CD8-positive, alpha-beta memory T cell (primary cell): ENCODE measurements around the gene ARMC7. TPM values are rescaled to one million over a fixed set of nuclear protein-coding genes. Genes with fewer than 3 reads are reported as not detected.
A peak's percentile ranks its signal among the peaks of the same experiment; 100 is the strongest.

Source experiments
- CTCF ChIA-PET: fragments of 350-600 bp; sonication (Branson Sonifier 250); formaldehyde crosslinking; loops from one replicate; lab custom pipeline; 2021; ENCODE audit warnings: antibody characterized with exemption; lab: Charles Lee
- POLR2A ChIA-PET: fragments of 350-600 bp; sonication (Branson Sonifier 250); formaldehyde crosslinking; loops from one replicate; lab custom pipeline; 2021; ENCODE audit warnings: antibody characterized with exemption; lab: Charles Lee
- DNase-seq, 5 donors: peaks; one replicate each; pipeline versions ENCODE4 v3.0.0 to v3.0.0-alpha.2; 2020 to 2022; ENCODE audit warnings: mixed read lengths in 1 of 5
- H3K27ac ChIP-seq: one replicate; pipeline ENCODE4 v1.7.0; 2013; ENCODE audit warnings: low read depth, mild to moderate bottlenecking, low read length, moderate library complexity
- H3K27me3 ChIP-seq: 2 replicates; pipeline ENCODE4 v1.7.0; 2013; ENCODE audit warnings: low read length, mild to moderate bottlenecking; ENCODE audit not compliant: insufficient read depth, poor library complexity, severe bottlenecking
- H3K36me3 ChIP-seq: 2 replicates; pipeline ENCODE4 v1.7.0; 2013; ENCODE audit warnings: mild to moderate bottlenecking, low read length, moderate library complexity; ENCODE audit not compliant: insufficient read depth
- H3K4me1 ChIP-seq: 2 replicates; pipeline ENCODE4 v1.7.0; 2013; ENCODE audit warnings: mild to moderate bottlenecking, low read length, moderate library complexity; ENCODE audit not compliant: insufficient read depth
- H3K4me3 ChIP-seq: 2 replicates; pipeline ENCODE4 v1.7.0; 2013; ENCODE audit warnings: mild to moderate bottlenecking, low read length
- H3K9me3 ChIP-seq: 2 replicates; pipeline ENCODE4 v1.7.0; 2013; ENCODE audit warnings: mild to moderate bottlenecking, low read length
- H3K27ac Mint-ChIP-seq, 8 donors: one replicate each; pipeline ENCODE4 v1.8.0; 2020 to 2021; ENCODE audit warnings: mixed read lengths in 8 of 8, mild to moderate bottlenecking in 6 of 8, inconsistent platforms in 3 of 8, moderate library complexity in 3 of 8
- H3K27me3 Mint-ChIP-seq, 2 donors: one replicate each; pipeline ENCODE4 v1.8.0; 2020 to 2021; ENCODE audit warnings: mixed read lengths in 2 of 2, mild to moderate bottlenecking in 1 of 2, moderate library complexity in 1 of 2
- H3K36me3 Mint-ChIP-seq, 3 donors: one replicate each; pipeline ENCODE4 v1.8.0; 2020 to 2021; ENCODE audit warnings: mixed read lengths in 3 of 3, inconsistent platforms in 1 of 3, mild to moderate bottlenecking in 1 of 3
- H3K4me1 Mint-ChIP-seq, 3 donors: one replicate each; pipeline ENCODE4 v1.8.0; 2020 to 2021; ENCODE audit warnings: mixed read lengths in 3 of 3, inconsistent platforms in 1 of 3, mild to moderate bottlenecking in 1 of 3
- H3K4me3 Mint-ChIP-seq, 7 donors: one replicate each; pipeline ENCODE4 v1.8.0; 2020 to 2021; ENCODE audit warnings: mixed read lengths in 7 of 7, mild to moderate bottlenecking in 6 of 7, moderate library complexity in 4 of 7, inconsistent platforms in 2 of 7
- H3K9me3 Mint-ChIP-seq, 5 donors: one replicate each; pipeline ENCODE4 v1.8.0; 2020 to 2022; ENCODE audit warnings: mixed read lengths in 5 of 5, mild to moderate bottlenecking in 3 of 5, moderate library complexity in 2 of 5, inconsistent platforms in 1 of 5
- polyA plus RNA-seq: library from polyadenylated mRNA; unstranded; fragments of 300-500 nt; fragmentation: Illumina TruSeq; gene quantifications from one replicate; pipeline ENCODE4 v1.2.3, GENCODE V29; 2021
- total RNA-seq, 2 experiments: library from RNA; stranded (reverse); gene quantifications; one replicate each; pipeline ENCODE4 v1.2.3, GENCODE V29; 2021

ARMC7 gene
- total and polyA plus RNA-seq, 3 experiments from 2014 or later: 4.0 to 15.9 (median 15.2) TPM

DNA sequence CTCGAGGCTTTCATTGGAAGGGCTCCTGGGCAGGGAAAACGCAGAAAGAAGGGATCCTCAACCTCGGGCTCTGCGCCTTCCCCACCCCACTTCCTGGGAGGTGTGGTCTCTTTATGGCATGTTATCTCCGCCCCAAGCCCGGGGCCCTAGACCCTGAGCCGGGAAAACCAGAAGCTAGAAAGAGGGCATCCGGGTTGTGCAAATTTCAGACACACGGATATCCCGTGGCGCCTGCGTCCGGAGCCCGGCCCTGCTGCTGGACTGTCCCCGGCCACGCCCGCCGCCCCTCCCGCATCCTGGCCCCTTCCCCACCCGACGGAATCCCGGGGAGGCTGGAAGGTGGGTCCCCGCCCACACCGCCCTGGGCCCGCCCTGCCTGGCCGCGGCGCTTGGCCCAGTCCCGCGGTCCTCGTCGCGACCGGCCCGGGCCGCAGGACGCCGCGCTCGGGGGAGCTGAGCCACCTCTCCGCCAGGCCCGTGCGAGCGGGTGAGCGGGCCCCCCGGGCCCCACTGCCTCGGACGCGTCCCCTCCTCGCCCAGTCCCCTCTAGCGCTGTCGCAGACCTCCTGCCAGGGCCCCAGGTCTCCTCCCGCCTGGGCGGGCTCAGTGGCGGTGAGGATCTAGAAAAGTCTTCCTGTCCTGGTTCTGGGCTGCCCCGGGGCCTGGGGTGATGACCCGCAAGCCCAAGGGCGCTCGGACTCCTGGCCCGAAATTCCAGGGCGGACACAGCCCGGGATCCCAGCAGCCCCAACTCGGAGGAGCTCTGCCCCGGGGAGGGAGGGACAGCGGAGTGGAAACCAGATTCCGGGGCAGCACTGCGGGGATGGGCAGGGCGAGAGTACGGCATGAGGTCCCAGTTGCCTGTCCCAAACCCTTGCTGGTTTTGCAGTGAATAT lies 22.0 kb upstream of the ARMC7 start, which contains the start of gene SLC16A5:
Gene SLC16A5, plus strand, starts transcription at position 397 of the 896 bp plus-strand sequence. CDS start 5,683 bp downstream, outside the sequence.
- no peaks in the 10 kb centered on the region for H3K9me3 Mint-ChIP-seq
- DNase-seq: peak; percentile 10 to 63 (median 28)
- no peaks in the 10 kb centered on the region for H3K9me3 ChIP-seq
- no peaks in the 10 kb centered on the region for H3K27me3 Mint-ChIP-seq
- peak within 1 kb of the TSS; percentile 59 for H3K4me3 ChIP-seq
- peak within 1 kb of the TSS; percentile 77 to 90 (median 81) for H3K4me3 Mint-ChIP-seq
- no peaks in the 10 kb centered on the region for H3K27me3 ChIP-seq
- H3K4me1 ChIP-seq: peaks cover 32% of the 10 kb centered on the region
- ChIA-PET CTCF (interaction anchor here (1.0 to 2.6 kb wide), 6 partner anchors 20 to 126 kb away, joined by 3 to 8 read pairs (median 4); partner anchors contain the start of genes ARMC7, ATP5PD and KCTD2), POLR2A (interaction anchor here (1.3 to 1.6 kb wide), 2 partner anchors 9 to 22 kb away, joined by 4 read pairs; partner anchors contain the start of gene ARMC7)
- H3K36me3 ChIP-seq: no peaks in the 10 kb centered on the region
- H3K27ac ChIP-seq: peak within 1 kb of the TSS; percentile 70
- peaks cover 0 to 2% (median 0%) of the 10 kb centered on the region in 3 donors for H3K36me3 Mint-ChIP-seq
- peak within 1 kb of the TSS in 6 of 8 donors; percentile 46 to 86 (median 71) for H3K27ac Mint-ChIP-seq
- peaks cover 19 to 36% (median 34%) of the 10 kb centered on the region in 3 donors for H3K4me1 Mint-ChIP-seq

DNA sequence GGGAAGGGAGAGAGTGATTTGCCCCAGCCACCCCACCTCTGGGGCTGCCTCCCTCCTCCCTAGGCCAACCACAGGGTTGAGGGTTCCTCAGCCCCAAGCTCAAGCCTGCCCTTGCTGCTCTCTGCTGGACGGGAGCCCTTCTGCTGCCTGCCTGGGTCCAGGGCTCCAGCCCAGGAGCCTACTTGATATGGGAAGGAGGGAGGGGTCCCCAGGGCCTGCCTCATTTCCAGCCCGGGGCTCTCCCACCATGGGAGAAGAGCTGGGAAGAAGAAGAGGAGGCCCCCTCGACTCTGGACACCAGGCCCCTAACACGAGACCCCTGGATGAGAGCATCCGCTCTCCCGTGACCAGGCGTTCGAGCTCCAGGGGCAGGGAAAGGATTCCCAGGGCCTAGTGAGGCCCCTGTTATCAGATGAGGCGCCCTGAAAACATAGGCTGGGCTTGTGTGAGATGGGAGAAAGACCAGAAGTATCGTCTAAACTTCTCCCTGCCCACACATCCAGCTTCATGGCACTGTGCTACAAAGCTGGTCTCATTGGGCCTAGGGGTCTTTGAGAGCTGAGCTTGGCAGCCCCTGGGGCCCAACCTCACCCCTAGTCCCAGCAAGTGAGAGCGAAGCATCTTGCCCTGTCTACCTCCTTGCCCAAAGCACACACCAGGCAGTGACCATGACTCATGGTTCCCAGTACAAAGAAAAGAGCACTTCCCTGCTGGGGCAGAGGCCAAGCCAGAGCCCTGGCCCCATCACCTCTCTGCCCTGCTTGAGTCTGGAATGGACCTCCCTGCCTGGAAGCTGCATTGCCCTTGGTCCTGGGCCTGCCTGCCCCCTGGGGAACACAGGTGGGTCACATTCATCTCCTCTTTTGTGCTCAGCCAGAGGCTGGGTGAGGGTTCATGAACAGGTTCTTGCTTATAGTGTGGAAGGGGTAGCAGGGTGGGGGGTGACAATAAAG lies 21.0 kb upstream of the ARMC7 start:
- peaks cover 30% of the 10 kb centered on the region for H3K4me1 ChIP-seq
- peak overlapping the region in 3 of 8 donors; percentile 33 to 84 (median 46) for H3K27ac Mint-ChIP-seq

DNA sequence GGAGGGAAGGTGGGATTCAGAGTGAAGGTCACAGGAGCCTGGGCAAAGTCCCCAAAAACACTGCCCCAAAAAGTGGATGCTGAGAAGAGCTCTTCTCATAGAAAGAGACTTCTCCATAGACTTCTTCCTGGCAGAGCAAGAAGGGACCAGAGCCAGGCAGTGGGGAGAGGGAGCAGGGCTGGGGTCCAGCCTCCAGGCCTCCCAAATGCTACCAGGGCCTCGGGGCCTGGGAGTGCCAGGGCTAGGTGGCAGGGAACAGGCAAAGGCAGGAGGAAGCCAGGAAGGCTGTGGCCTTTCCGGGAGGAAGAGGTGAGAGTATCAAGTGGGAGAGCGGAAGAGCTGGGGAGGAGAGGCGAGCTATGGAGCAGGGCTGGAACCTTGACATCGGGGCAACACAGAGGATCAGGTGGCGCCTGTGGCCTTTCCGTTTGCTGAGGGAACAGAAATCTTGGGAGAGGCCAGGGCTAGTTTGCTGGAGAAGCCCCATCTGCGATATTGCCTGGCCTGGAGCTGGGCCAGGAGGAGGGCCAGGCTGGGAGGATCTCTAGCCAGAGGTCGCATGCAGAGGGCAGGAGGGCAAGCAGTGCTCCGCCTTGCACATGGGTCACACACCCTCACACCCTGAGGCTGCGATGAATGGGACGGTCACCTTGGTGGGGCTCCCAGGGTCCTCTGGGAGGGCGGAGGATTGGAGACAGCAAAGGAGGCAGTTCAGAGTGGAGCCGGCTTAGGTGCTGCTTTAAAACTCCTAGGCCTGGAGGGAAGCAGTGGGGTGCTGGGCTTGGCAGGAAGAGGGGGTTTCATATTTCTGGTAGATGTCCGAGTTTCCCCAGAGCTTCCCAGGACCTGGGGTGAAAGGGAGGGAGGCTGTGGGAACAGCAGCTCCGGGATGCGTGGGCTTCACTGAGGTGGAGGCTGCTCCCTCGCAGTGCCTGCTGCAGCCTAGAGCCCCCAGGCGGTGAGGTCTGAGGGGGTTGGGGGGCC lies 18.6 kb upstream of the ARMC7 start:
- H3K27me3 Mint-ChIP-seq: no peaks in the 10 kb centered on the region
- Histone ChIP-seq H3K4me3 (no peak overlapping the region), H3K27ac (no peak overlapping the region), H3K36me3 (no peaks in the 10 kb centered on the region), H3K4me1 (peaks cover 24% of the 10 kb centered on the region), H3K9me3 (no peaks in the 10 kb centered on the region), H3K27me3 (no peaks in the 10 kb centered on the region)
- no peak for DNase-seq
- H3K4me1 Mint-ChIP-seq: peaks cover 16 to 26% (median 24%) of the 10 kb centered on the region in 3 donors
- H3K27ac Mint-ChIP-seq: peak overlapping the region in 2 of 8 donors; percentile 43 to 66
- H3K9me3 Mint-ChIP-seq: no peaks in the 10 kb centered on the region
- H3K36me3 Mint-ChIP-seq: peaks cover 0 to 2% (median 0%) of the 10 kb centered on the region in 3 donors
- CTCF ChIA-PET: interaction anchor here (1.2 kb wide), 1 partner anchor 23 kb away, joined by 6 read pairs; no protein-coding TSS in a partner anchor
- POLR2A ChIA-PET: no interaction called here
- H3K4me3 Mint-ChIP-seq: peak overlapping the region in 1 of 7 donors; percentile 32

More for the DNA sequence above, 21.0 kb upstream of the ARMC7 start:
- no peaks in the 10 kb centered on the region for H3K27me3 Mint-ChIP-seq
- Histone ChIP-seq H3K27me3 (no peaks in the 10 kb centered on the region), H3K27ac (no peak overlapping the region), H3K4me3 (peak overlapping the region; percentile 59), H3K9me3 (no peaks in the 10 kb centered on the region), H3K36me3 (no peaks in the 10 kb centered on the region)
- no peak for DNase-seq
- H3K36me3 Mint-ChIP-seq: peaks cover 0 to 2% (median 0%) of the 10 kb centered on the region in 3 donors
- ChIA-PET POLR2A (interaction anchor here (0.8 to 1.6 kb wide), 3 partner anchors 10 to 102 kb away, joined by 3 to 4 read pairs (median 4); partner anchors contain the start of gene ARMC7), CTCF (interaction anchor here (1.0 to 2.6 kb wide), 5 partner anchors 21 to 29 kb away, joined by 3 to 8 read pairs (median 3); partner anchors contain the start of gene ARMC7)
- H3K4me3 Mint-ChIP-seq: peak overlapping the region; percentile 51 to 74 (median 65)
- H3K4me1 Mint-ChIP-seq: peaks cover 19 to 34% (median 33%) of the 10 kb centered on the region in 3 donors
- H3K9me3 Mint-ChIP-seq: no peaks in the 10 kb centered on the region

DNA sequence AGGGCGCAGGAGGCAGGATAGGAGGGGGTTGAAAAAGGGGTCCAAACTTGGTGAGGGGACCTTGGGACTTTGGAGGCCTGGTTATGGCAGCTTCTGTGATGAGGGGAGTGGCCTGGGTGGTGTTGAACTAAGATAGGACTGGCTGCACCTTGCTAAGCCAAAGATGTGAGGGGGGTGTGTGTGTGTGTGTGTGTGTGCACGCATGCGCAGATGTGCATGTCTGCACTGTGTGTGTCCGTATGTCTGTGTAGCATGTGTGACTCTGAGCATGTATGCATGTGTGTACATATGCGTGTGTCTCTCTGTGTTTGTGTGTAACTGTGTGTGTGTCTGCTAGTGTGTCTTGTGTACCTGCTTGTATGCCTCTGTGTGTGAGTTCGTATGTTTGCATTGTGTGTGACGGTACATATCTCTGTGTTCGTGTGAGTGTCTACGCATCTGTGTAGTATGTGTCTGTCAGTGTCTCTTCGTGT lies 17.9 kb upstream of the ARMC7 start:
- H3K4me1 Mint-ChIP-seq: peaks cover 11 to 23% (median 19%) of the 10 kb centered on the region in 3 donors
- no peaks in the 10 kb centered on the region for H3K27me3 Mint-ChIP-seq
- Histone ChIP-seq H3K4me1 (peaks cover 24% of the 10 kb centered on the region), H3K9me3 (no peaks in the 10 kb centered on the region), H3K36me3 (no peaks in the 10 kb centered on the region), H3K27me3 (no peaks in the 10 kb centered on the region), H3K4me3 (no peak overlapping the region), H3K27ac (no peak overlapping the region)
- peaks cover 0 to 2% (median 0%) of the 10 kb centered on the region in 3 donors for H3K36me3 Mint-ChIP-seq
- no peak for DNase-seq
- H3K9me3 Mint-ChIP-seq: no peaks in the 10 kb centered on the region
- ChIA-PET POLR2A (no interaction called here), CTCF (no interaction called here)
- peak overlapping the region in 1 of 8 donors; percentile 66 for H3K27ac Mint-ChIP-seq
- H3K4me3 Mint-ChIP-seq: peak overlapping the region in 1 of 7 donors; percentile 71

DNA sequence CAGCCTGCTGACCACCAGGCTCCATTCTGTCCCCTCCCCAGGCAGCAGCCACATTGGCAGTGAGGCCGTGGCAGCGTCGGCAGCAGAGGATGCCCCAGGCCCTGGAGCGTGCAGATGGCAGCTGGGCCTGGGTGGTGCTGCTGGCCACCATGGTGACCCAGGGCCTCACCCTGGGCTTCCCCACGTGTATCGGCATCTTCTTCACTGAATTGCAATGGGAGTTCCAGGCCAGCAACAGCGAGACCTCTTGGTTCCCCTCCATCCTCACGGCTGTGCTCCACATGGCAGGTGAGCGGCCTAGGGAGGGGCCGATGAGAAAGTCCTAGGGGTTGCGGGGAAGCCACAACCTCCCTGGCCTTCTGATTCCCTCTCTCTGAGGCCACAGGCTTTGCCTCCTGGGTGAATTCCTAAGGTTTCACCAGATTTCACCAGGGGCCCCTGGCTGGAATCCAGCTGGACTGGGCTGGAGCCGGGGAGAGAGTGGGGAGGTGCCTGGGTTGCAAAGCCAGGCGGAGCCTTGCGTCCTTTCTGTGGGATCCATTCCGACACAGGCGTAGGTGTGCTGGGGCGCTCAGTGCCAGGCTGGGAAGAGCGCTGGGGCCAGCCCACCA lies 16.1 kb upstream of the ARMC7 start:
- CTCF ChIA-PET: interaction anchor here (1.2 kb wide), 1 partner anchor 20 kb away, joined by 4 read pairs; no protein-coding TSS in a partner anchor

DNA sequence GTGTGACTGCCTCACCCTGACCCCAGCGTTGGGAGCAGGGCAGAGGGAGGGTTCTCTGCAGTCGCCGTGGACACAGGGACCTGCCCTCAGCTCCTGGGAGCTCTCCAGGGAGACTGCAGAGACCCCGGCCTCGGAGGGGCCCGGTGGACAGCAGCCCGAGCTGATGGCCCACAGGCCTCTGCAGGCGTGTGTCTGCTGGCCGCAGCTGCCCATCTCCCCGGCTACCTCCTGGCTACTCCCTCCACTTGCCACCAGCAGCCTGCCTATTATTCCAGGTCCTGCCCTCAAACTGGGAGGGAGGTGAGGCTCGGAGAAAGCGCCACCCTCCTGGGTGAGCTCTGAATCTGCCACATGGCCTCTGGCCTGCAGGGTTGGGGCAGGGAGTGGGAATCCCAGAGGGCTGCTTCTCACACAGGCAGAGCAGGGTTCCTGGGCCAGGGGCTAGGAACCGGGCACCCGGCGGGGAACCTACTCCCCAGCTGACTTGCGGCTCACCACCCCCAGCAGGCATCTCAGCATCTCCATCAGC lies 14.8 kb upstream of the ARMC7 start:
- H3K27me3 ChIP-seq: no peaks in the 10 kb centered on the region
- Mint-ChIP-seq H3K27me3 (no peaks in the 10 kb centered on the region), H3K4me1 (peaks cover 0 to 6% (median 4%) of the 10 kb centered on the region in 3 donors), H3K4me3 (no peak overlapping the region), H3K9me3 (no peaks in the 10 kb centered on the region), H3K36me3 (peaks cover 0 to 2% (median 0%) of the 10 kb centered on the region in 3 donors), H3K27ac (no peak overlapping the region)
- H3K4me3 ChIP-seq: no peak overlapping the region
- H3K9me3 ChIP-seq: no peaks in the 10 kb centered on the region
- DNase-seq: no peak
- CTCF ChIA-PET: interaction anchor here (1.2 kb wide), 2 partner anchors 19 to 20 kb away, joined by 4 read pairs; no protein-coding TSS in a partner anchor
- no peak overlapping the region for H3K27ac ChIP-seq
- H3K36me3 ChIP-seq: no peaks in the 10 kb centered on the region
- no peaks in the 10 kb centered on the region for H3K4me1 ChIP-seq
- POLR2A ChIA-PET: no interaction called here

More for the DNA sequence above, 16.1 kb upstream of the ARMC7 start:
- H3K36me3 ChIP-seq: no peaks in the 10 kb centered on the region
- H3K27ac ChIP-seq: no peak overlapping the region
- H3K27me3 Mint-ChIP-seq: no peaks in the 10 kb centered on the region
- H3K27ac Mint-ChIP-seq: no peak overlapping the region
- peaks cover 0 to 2% (median 0%) of the 10 kb centered on the region in 3 donors for H3K36me3 Mint-ChIP-seq
- H3K4me3 ChIP-seq: no peak overlapping the region
- DNase-seq: no peak
- H3K4me3 Mint-ChIP-seq: no peak overlapping the region
- H3K27me3 ChIP-seq: no peaks in the 10 kb centered on the region
- peaks cover 6 to 18% (median 10%) of the 10 kb centered on the region in 3 donors for H3K4me1 Mint-ChIP-seq
- no peaks in the 10 kb centered on the region for H3K9me3 Mint-ChIP-seq
- no peaks in the 10 kb centered on the region for H3K9me3 ChIP-seq
- POLR2A ChIA-PET: no interaction called here
- H3K4me1 ChIP-seq: peaks cover 12% of the 10 kb centered on the region
